Activated CD4-positive, alpha-beta T cell treated with anti-CD3 and anti-CD28 coated beads, Interleukin-2, amount 10 ng/mL, durations not matched to agents 24 days and 14 days (primary cell): Measurements from ENCODE around the gene AHR. TPM values are rescaled to one million over a fixed set of nuclear protein-coding genes. Genes with fewer than 3 reads are reported as not detected.

Experiments
- DNase-seq: peaks from one replicate; pipeline ENCODE4 v3.0.0; 2022
- H3K27ac Mint-ChIP-seq: one replicate; pipeline ENCODE4 v1.8.0; 2022; ENCODE audit warnings: mild to moderate bottlenecking, mixed read lengths
- H3K27me3 Mint-ChIP-seq: one replicate; pipeline ENCODE4 v1.8.0; 2022; ENCODE audit warnings: mixed read lengths
- H3K36me3 Mint-ChIP-seq: one replicate; pipeline ENCODE4 v1.8.0; 2022; ENCODE audit warnings: low read depth, mild to moderate bottlenecking, mixed read lengths
- H3K4me1 Mint-ChIP-seq: one replicate; pipeline ENCODE4 v1.8.0; 2021; ENCODE audit warnings: mixed read lengths
- H3K4me3 Mint-ChIP-seq: one replicate; pipeline ENCODE4 v1.8.0; 2022; ENCODE audit warnings: mild to moderate bottlenecking, moderate library complexity, mixed read lengths
- H3K9me3 Mint-ChIP-seq: one replicate; pipeline ENCODE4 v1.8.0; 2021; ENCODE audit warnings: mixed read lengths
- intact Hi-C: fragments of 100-400 bp; cut with micrococcal nuclease; formaldehyde crosslinking; loops from one replicate; pipeline ENCODE4 v1.15.1; 2023
- total RNA-seq: library from RNA; stranded (reverse); gene quantifications from 2 replicates; pipeline ENCODE4 v1.2.3, GENCODE V29; 2022

The AHR gene
- total RNA-seq, 1 donor from 2014 or later: 30.7 TPM

GRCh38 chr7:17311952-17312351 lies 13.5 kb downstream of the AHR start:
- H3K4me3 Mint-ChIP-seq: no peak overlapping the region
- peaks cover 11% of the 10 kb centered on the region for H3K4me1 Mint-ChIP-seq
- H3K27ac Mint-ChIP-seq: no peak overlapping the region
- intact Hi-C loops: no loop called here
- no peaks in the 10 kb centered on the region for H3K9me3 Mint-ChIP-seq
- DNase-seq: no peak
- H3K27me3 Mint-ChIP-seq: no peaks in the 10 kb centered on the region
- H3K36me3 Mint-ChIP-seq: peaks cover 20% of the 10 kb centered on the region

GRCh38 chr7:17312641-17313040 lies 14.2 kb downstream of the AHR start:
- Mint-ChIP-seq H3K27ac (no peak overlapping the region), H3K9me3 (no peaks in the 10 kb centered on the region), H3K4me1 (peaks cover 11% of the 10 kb centered on the region), H3K27me3 (no peaks in the 10 kb centered on the region), H3K36me3 (peaks cover 21% of the 10 kb centered on the region), H3K4me3 (no peak overlapping the region)
- DNase-seq: no peak
- intact Hi-C loops: no loop called here

GRCh38 chr7:17313194-17313593 lies 14.7 kb downstream of the AHR start:
- intact Hi-C loops: no loop called here
- no peak overlapping the region for H3K4me3 Mint-ChIP-seq
- no peaks in the 10 kb centered on the region for H3K27me3 Mint-ChIP-seq
- peaks cover 11% of the 10 kb centered on the region for H3K4me1 Mint-ChIP-seq
- H3K9me3 Mint-ChIP-seq: no peaks in the 10 kb centered on the region
- no peak for DNase-seq
- H3K36me3 Mint-ChIP-seq: peaks cover 24% of the 10 kb centered on the region
- no peak overlapping the region for H3K27ac Mint-ChIP-seq

- intact Hi-C loops: loop anchor here (2.0 kb wide), 1 partner anchor 13 kb away; no protein-coding TSS in a partner anchor
- Mint-ChIP-seq H3K4me1 (peaks cover 14% of the 10 kb centered on the region), H3K4me3 (no peak overlapping the region), H3K27ac (peak overlapping the region; percentile 17), H3K9me3 (no peaks in the 10 kb centered on the region), H3K27me3 (no peaks in the 10 kb centered on the region), H3K36me3 (peaks cover 31% of the 10 kb centered on the region)
- DNase-seq: no peak
Measured at GRCh38 chr7:17315974-17316373, 17.5 kb downstream of the AHR start.

GRCh38 chr7:17318146-17318545 lies 19.7 kb downstream of the AHR start:
- no peak overlapping the region for H3K4me3 Mint-ChIP-seq
- H3K9me3 Mint-ChIP-seq: no peaks in the 10 kb centered on the region
- no peak for DNase-seq
- peaks cover 27% of the 10 kb centered on the region for H3K36me3 Mint-ChIP-seq
- H3K27me3 Mint-ChIP-seq: no peaks in the 10 kb centered on the region
- peaks cover 14% of the 10 kb centered on the region for H3K4me1 Mint-ChIP-seq
- intact Hi-C loops: no loop called here
- no peak overlapping the region for H3K27ac Mint-ChIP-seq

GRCh38 chr7:17319164-17320101 lies 21.0 kb downstream of the AHR start:
- Mint-ChIP-seq H3K27me3 (no peaks in the 10 kb centered on the region), H3K9me3 (no peaks in the 10 kb centered on the region), H3K36me3 (peaks cover 26% of the 10 kb centered on the region), H3K4me1 (peaks cover 14% of the 10 kb centered on the region), H3K4me3 (no peak overlapping the region), H3K27ac (no peak overlapping the region)
- intact Hi-C loops: no loop called here
- DNase-seq: no peak

- intact Hi-C loops: no loop called here
- no peaks in the 10 kb centered on the region for H3K27me3 Mint-ChIP-seq
Measured at GRCh38 chr7:17320102-17320497, 21.6 kb downstream of the AHR start.

GRCh38 chr7:17320657-17321056 lies 22.2 kb downstream of the AHR start:
- H3K4me1 Mint-ChIP-seq: peaks cover 18% of the 10 kb centered on the region
- intact Hi-C loops: no loop called here

More at GRCh38 chr7:17320102-17320497, 21.6 kb downstream of the AHR start:
- Mint-ChIP-seq H3K9me3 (no peaks in the 10 kb centered on the region), H3K36me3 (peaks cover 26% of the 10 kb centered on the region), H3K4me1 (peaks cover 14% of the 10 kb centered on the region), H3K27ac (no peak overlapping the region), H3K4me3 (no peak overlapping the region)
- DNase-seq: no peak

GRCh38 chr7:17325364-17325763 lies 26.9 kb downstream of the AHR start:
- intact Hi-C loops: no loop called here
- H3K27ac Mint-ChIP-seq: no peak overlapping the region
- DNase-seq: no peak
- H3K4me3 Mint-ChIP-seq: no peak overlapping the region
- H3K36me3 Mint-ChIP-seq: peaks cover 13% of the 10 kb centered on the region
- H3K27me3 Mint-ChIP-seq: no peaks in the 10 kb centered on the region
- peaks cover 4% of the 10 kb centered on the region for H3K4me1 Mint-ChIP-seq
- H3K9me3 Mint-ChIP-seq: no peaks in the 10 kb centered on the region

More at GRCh38 chr7:17320657-17321056, 22.2 kb downstream of the AHR start:
- Mint-ChIP-seq H3K27ac (no peak overlapping the region), H3K27me3 (no peaks in the 10 kb centered on the region), H3K4me3 (no peak overlapping the region), H3K36me3 (peaks cover 32% of the 10 kb centered on the region), H3K9me3 (no peaks in the 10 kb centered on the region)
- no peak for DNase-seq

- no peaks in the 10 kb centered on the region for H3K9me3 Mint-ChIP-seq
- intact Hi-C loops: no loop called here
- H3K36me3 Mint-ChIP-seq: peaks cover 19% of the 10 kb centered on the region
Measured at GRCh38 chr7:17326378-17326777, 27.9 kb downstream of the AHR start.

GRCh38 chr7:17328641-17329040 lies 30.2 kb downstream of the AHR start:
- Mint-ChIP-seq H3K27me3 (no peaks in the 10 kb centered on the region), H3K4me1 (peaks cover 4% of the 10 kb centered on the region), H3K9me3 (no peaks in the 10 kb centered on the region), H3K4me3 (no peak overlapping the region), H3K27ac (no peak overlapping the region), H3K36me3 (peaks cover 27% of the 10 kb centered on the region)
- intact Hi-C loops: no loop called here
- DNase-seq: no peak

More at GRCh38 chr7:17326378-17326777, 27.9 kb downstream of the AHR start:
- H3K4me1 Mint-ChIP-seq: peaks cover 4% of the 10 kb centered on the region
- no peaks in the 10 kb centered on the region for H3K27me3 Mint-ChIP-seq
- H3K4me3 Mint-ChIP-seq: no peak overlapping the region
- DNase-seq: no peak
- no peak overlapping the region for H3K27ac Mint-ChIP-seq

GRCh38 chr7:17329440-17329839 lies 31.0 kb downstream of the AHR start:
- no peak for DNase-seq
- intact Hi-C loops: no loop called here
- Mint-ChIP-seq H3K36me3 (peaks cover 32% of the 10 kb centered on the region), H3K9me3 (no peaks in the 10 kb centered on the region), H3K4me3 (no peak overlapping the region), H3K27ac (no peak overlapping the region), H3K27me3 (no peaks in the 10 kb centered on the region), H3K4me1 (peaks cover 4% of the 10 kb centered on the region)

GRCh38 chr7:17331891-17332501 lies 33.5 kb downstream of the AHR start:
- H3K4me1 Mint-ChIP-seq: no peaks in the 10 kb centered on the region
- no peaks in the 10 kb centered on the region for H3K27me3 Mint-ChIP-seq
- H3K9me3 Mint-ChIP-seq: no peaks in the 10 kb centered on the region
- H3K4me3 Mint-ChIP-seq: no peak overlapping the region
- no peak overlapping the region for H3K27ac Mint-ChIP-seq
- peaks cover 33% of the 10 kb centered on the region for H3K36me3 Mint-ChIP-seq
- DNase-seq: no peak
- intact Hi-C loops: no loop called here

GRCh38 chr7:17333221-17333620 lies 34.8 kb downstream of the AHR start:
- DNase-seq: no peak
- Mint-ChIP-seq H3K36me3 (peaks cover 37% of the 10 kb centered on the region), H3K9me3 (no peaks in the 10 kb centered on the region), H3K4me1 (no peaks in the 10 kb centered on the region), H3K27me3 (no peaks in the 10 kb centered on the region), H3K4me3 (no peak overlapping the region), H3K27ac (no peak overlapping the region)
- intact Hi-C loops: no loop called here
